HepG2 (cell line): Measurements from ENCODE around the gene SNRNP25. TPM values are rescaled to one million over a fixed set of nuclear protein-coding genes. Genes with fewer than 3 reads are reported as not detected.

Experiments
- ARNTL ChIP-seq: sonication (generic); formaldehyde crosslinking; IDR thresholded peaks from 2 replicates; pipeline ENCODE4 v1.4.0; 2020; ENCODE audit warnings: mild to moderate bottlenecking, missing genetic modification reagents
- ATAD3A ChIP-seq: sonication (generic); formaldehyde crosslinking; IDR thresholded peaks from 2 replicates; pipeline ENCODE4 v1.4.0; 2020; ENCODE audit warnings: missing genetic modification reagents
- ATM ChIP-seq: fragments of 450-650 bp; IDR thresholded peaks from 2 replicates; pipeline ENCODE4 v1.7.1; 2017; ENCODE audit warnings: mild to moderate bottlenecking, borderline replicate concordance
- DDIT3 ChIP-seq: sonication (generic); formaldehyde crosslinking; IDR thresholded peaks from 2 replicates; pipeline ENCODE4 v1.4.0; 2020; ENCODE audit warnings: mild to moderate bottlenecking, missing genetic modification reagents
- DNMT1 ChIP-seq: sonication (generic); formaldehyde crosslinking; IDR thresholded peaks from 2 replicates; pipeline ENCODE4 v1.5.1; 2020; ENCODE audit warnings: mild to moderate bottlenecking, missing genetic modification reagents
- ESRRA ChIP-seq: sonication (generic); formaldehyde crosslinking; IDR thresholded peaks from 2 replicates; pipeline ENCODE4 v1.5.1; 2020; ENCODE audit warnings: mild to moderate bottlenecking, low read depth, missing genetic modification reagents
- HOXA9 ChIP-seq: sonication (generic); formaldehyde crosslinking; IDR thresholded peaks from 2 replicates; pipeline ENCODE4 v1.8.1; 2022; ENCODE audit warnings: missing genetic modification reagents, mild to moderate bottlenecking, moderate library complexity, borderline replicate concordance
- KDM3A ChIP-seq: IDR thresholded peaks from 2 replicates; pipeline ENCODE4 v1.6.1; 2018; ENCODE audit warnings: low read depth, missing compliant biosample characterization
- MIER2 ChIP-seq: IDR thresholded peaks from 2 replicates; pipeline ENCODE4 v1.6.1; 2016; ENCODE audit warnings: missing biosample characterization, missing genetic modification reagents
- MYNN ChIP-seq: sonication (generic); formaldehyde crosslinking; IDR thresholded peaks from 2 replicates; pipeline ENCODE4 v1.4.0; 2020; ENCODE audit warnings: mild to moderate bottlenecking, low read depth, missing genetic modification reagents
- PAF1 ChIP-seq: IDR thresholded peaks from 2 replicates; pipeline ENCODE4 v1.6.1; 2016; ENCODE audit warnings: missing genetic modification reagents, missing compliant biosample characterization
- PHB2 ChIP-seq: fragments of 450-650 bp; IDR thresholded peaks from 2 replicates; pipeline ENCODE4 v1.6.1; 2018; ENCODE audit not compliant: partially characterized antibody
- RFX1 ChIP-seq: fragments of 450-650 bp; IDR thresholded peaks from 2 replicates; pipeline ENCODE4 v1.6.1; 2017
- RFX5 ChIP-seq: IDR thresholded peaks from 2 replicates; pipeline ENCODE4 v1.6.1; 2011; ENCODE audit warnings: low read depth, low read length, improper control_type of control experiment
- SALL2 ChIP-seq: sonication (generic); formaldehyde crosslinking; IDR thresholded peaks from 2 replicates; pipeline ENCODE4 v1.8.1; 2023; ENCODE audit warnings: mild to moderate bottlenecking, missing genetic modification reagents, inconsistent platforms
- SCMH1 ChIP-seq: sonication (generic); formaldehyde crosslinking; IDR thresholded peaks from 2 replicates; pipeline ENCODE4 v1.9.0; 2021; ENCODE audit warnings: missing genetic modification reagents, mild to moderate bottlenecking, borderline replicate concordance
- SOX6 ChIP-seq, 2 experiments: fragments of 450-650 bp in 1 of 2; sonication (generic) in 1 of 2; formaldehyde crosslinking in 1 of 2; IDR thresholded peaks; 2 replicates each; pipeline versions ENCODE4 v1.4.0 to v1.6.1; 2017 to 2020; ENCODE audit warnings: antibody characterized with exemption in 1 of 2, mild to moderate bottlenecking in 1 of 2, missing genetic modification reagents in 1 of 2
- SP2 ChIP-seq: sonication (generic); formaldehyde crosslinking; IDR thresholded peaks from 2 replicates; pipeline ENCODE4 v1.5.1; 2020; ENCODE audit warnings: mild to moderate bottlenecking, missing genetic modification reagents
- THAP11 ChIP-seq: IDR thresholded peaks from 2 replicates; pipeline ENCODE4 v1.6.1; 2016; ENCODE audit warnings: missing biosample characterization, missing genetic modification reagents
- THYN1 ChIP-seq: sonication (generic); formaldehyde crosslinking; IDR thresholded peaks from 2 replicates; pipeline ENCODE4 v1.8.1; 2023; ENCODE audit warnings: low read depth, mild to moderate bottlenecking, moderate library complexity, missing genetic modification reagents, borderline replicate concordance
- ZBTB20 ChIP-seq: sonication (generic); formaldehyde crosslinking; IDR thresholded peaks from 2 replicates; pipeline ENCODE4 v1.8.1; 2023; ENCODE audit warnings: missing genetic modification reagents, low read depth, mild to moderate bottlenecking, borderline replicate concordance
- ZBTB26 ChIP-seq: IDR thresholded peaks from 2 replicates; pipeline ENCODE4 v1.6.1; 2016; ENCODE audit warnings: missing compliant biosample characterization, missing genetic modification reagents, borderline replicate concordance
- ZBTB38 ChIP-seq: sonication (generic); formaldehyde crosslinking; IDR thresholded peaks from 2 replicates; pipeline ENCODE4 v1.5.1; 2020; ENCODE audit warnings: mild to moderate bottlenecking, missing genetic modification reagents
- ZFP37 ChIP-seq: sonication (generic); formaldehyde crosslinking; IDR thresholded peaks from 2 replicates; pipeline ENCODE4 v1.4.0; 2020; ENCODE audit warnings: missing genetic modification reagents, borderline replicate concordance
- ZNF138 ChIP-seq: sonication (generic); formaldehyde crosslinking; IDR thresholded peaks from 2 replicates; pipeline ENCODE4 v1.5.0; 2020; ENCODE audit warnings: mild to moderate bottlenecking, low read depth, missing genetic modification reagents
- ZNF569 ChIP-seq: sonication (generic); formaldehyde crosslinking; IDR thresholded peaks from 2 replicates; pipeline ENCODE4 v1.5.0; 2020; ENCODE audit warnings: mild to moderate bottlenecking, missing genetic modification reagents, moderate library complexity, borderline replicate concordance
- ZNF614 ChIP-seq: IDR thresholded peaks from 2 replicates; pipeline ENCODE4 v1.6.1; 2018; ENCODE audit warnings: missing biosample characterization, missing genetic modification reagents, inconsistent platforms, borderline replicate concordance
- ZNF83 ChIP-seq: sonication (generic); formaldehyde crosslinking; IDR thresholded peaks from 2 replicates; pipeline ENCODE4 v1.4.0; 2020; ENCODE audit warnings: missing genetic modification reagents, mild to moderate bottlenecking, borderline replicate concordance
- ZSCAN5A ChIP-seq: sonication (generic); formaldehyde crosslinking; IDR thresholded peaks from 2 replicates; pipeline ENCODE4 v1.8.0; 2022; ENCODE audit warnings: mild to moderate bottlenecking, missing genetic modification reagents, borderline replicate concordance
- polyA plus RNA-seq, 8 experiments: library from polyadenylated mRNA; depleted of rRNA in 3 of 8; stranded (reverse) in 7 of 8; unstranded in 1 of 8; fragments of >200 nt; fragmentation: Illumina TruSeq in 4 of 8; extraction: Trizol in 4 of 8; gene quantifications; 2 replicates each; pipeline versions ENCODE4 v1.2.1 to v1.2.3, GENCODE V29; 2011 to 2016; ENCODE audit warnings: low read depth in 4 of 8, missing spikeins in 1 of 8, mixed read lengths in 1 of 8; ENCODE audit not compliant: insufficient read depth in 1 of 8
- total RNA-seq, 5 experiments: library from RNA; depleted of rRNA; stranded (reverse); fragments of >200 nt; fragmentation: Illumina TruSeq; extraction: Trizol; gene quantifications; 2 replicates each; pipeline ENCODE4 v1.2.3, GENCODE V29; 2016; ENCODE audit warnings: low read depth in 1 of 5
- TF ChIP-seq, protein P1 (sequence below): sonication (generic); formaldehyde crosslinking; IDR thresholded peaks from 2 replicates; pipeline ENCODE4 v1.4.0; 2020; ENCODE audit warnings: low read depth, mild to moderate bottlenecking, missing genetic modification reagents

Gene SNRNP25
- total and polyA plus RNA-seq, 2 of the 13 experiments (the other 11 are each of a cell fraction or from before 2014, with no cell fraction given) = 34.1 to 97.4 TPM

GRCh38 chr16:65745-66144, 12.1 kb downstream of the SNRNP25 start (continued):
- TF ChIP-seq HOXA9 (CRISPR knock-in tag) = no peak
- no peak for TF ChIP-seq ARNTL (CRISPR knock-in tag)
- no peak for TF ChIP-seq ZBTB38 (CRISPR knock-in tag)
- TF ChIP-seq SALL2 (CRISPR knock-in tag) = peak; percentile 59; the same call in 1 of the 2 replicates
- no peak for TF ChIP-seq DDIT3 (CRISPR knock-in tag)
- 0 out of 2 replicates have a peak, but pooled peaks have one; percentile 56 for TF ChIP-seq ZNF138 (CRISPR knock-in tag)
- no peak for TF ChIP-seq SOX6 (IDR thresholded peaks at IDR 0.05)
- TF ChIP-seq SOX6 (CRISPR knock-in tag; IDR thresholded peaks at IDR 0.05) = peak; percentile 18; the same call in 1 of the 2 replicates
- TF ChIP-seq ZNF83 (CRISPR knock-in tag) = no peak
- TF ChIP-seq RFX1 = no peak
- TF ChIP-seq KDM3A = peak; percentile 70; the same call in 1 of the 2 replicates
- peak; percentile 40; the same call in 1 of the 2 replicates for TF ChIP-seq ZBTB26 (CRISPR knock-in tag)
- no peak for TF ChIP-seq PHB2
- TF ChIP-seq ATAD3A (CRISPR knock-in tag) = no peak
- no peak for TF ChIP-seq SCMH1 (CRISPR knock-in tag)
- TF ChIP-seq DNMT1 (CRISPR knock-in tag) = 0 out of 2 replicates have a peak, but pooled peaks have one; percentile 23
- TF ChIP-seq ATM = no peak
- no peak for TF ChIP-seq RFX5
- TF ChIP-seq ESRRA = no peak
- no peak for TF ChIP-seq SP2 (CRISPR knock-in tag)
- TF ChIP-seq ZNF569 (CRISPR knock-in tag) = no peak
- TF ChIP-seq ZSCAN5A = no peak
- TF ChIP-seq MIER2 (CRISPR knock-in tag) = 0 out of 2 replicates have a peak, but pooled peaks have one; percentile 42
- no peak for TF ChIP-seq THYN1 (CRISPR knock-in tag)
- TF ChIP-seq ZFP37 (CRISPR knock-in tag) = no peak
- TF ChIP-seq PAF1 = no peak
- TF ChIP-seq ZBTB20 (CRISPR knock-in tag) = no peak
- peak; percentile 65; the same call in 1 of the 2 replicates for TF ChIP-seq ZNF614
- 0 out of 2 replicates have a peak, but pooled peaks have one; percentile 23 for TF ChIP-seq THAP11
- no peak for TF ChIP-seq MYNN (CRISPR knock-in tag)
- TF ChIP-seq, protein P1, sequence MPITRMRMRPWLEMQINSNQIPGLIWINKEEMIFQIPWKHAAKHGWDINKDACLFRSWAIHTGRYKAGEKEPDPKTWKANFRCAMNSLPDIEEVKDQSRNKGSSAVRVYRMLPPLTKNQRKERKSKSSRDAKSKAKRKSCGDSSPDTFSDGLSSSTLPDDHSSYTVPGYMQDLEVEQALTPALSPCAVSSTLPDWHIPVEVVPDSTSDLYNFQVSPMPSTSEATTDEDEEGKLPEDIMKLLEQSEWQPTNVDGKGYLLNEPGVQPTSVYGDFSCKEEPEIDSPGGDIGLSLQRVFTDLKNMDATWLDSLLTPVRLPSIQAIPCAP = no peak
